Inflammatory macrophage treated with lipopolysaccharide for 4 hours (primary cell): ENCODE data around the gene GID8.

Experiments
- DNase-seq: peaks from one replicate; pipeline ENCODE4 v3.0.0-alpha.2; 2020

Gene GID8

DNA sequence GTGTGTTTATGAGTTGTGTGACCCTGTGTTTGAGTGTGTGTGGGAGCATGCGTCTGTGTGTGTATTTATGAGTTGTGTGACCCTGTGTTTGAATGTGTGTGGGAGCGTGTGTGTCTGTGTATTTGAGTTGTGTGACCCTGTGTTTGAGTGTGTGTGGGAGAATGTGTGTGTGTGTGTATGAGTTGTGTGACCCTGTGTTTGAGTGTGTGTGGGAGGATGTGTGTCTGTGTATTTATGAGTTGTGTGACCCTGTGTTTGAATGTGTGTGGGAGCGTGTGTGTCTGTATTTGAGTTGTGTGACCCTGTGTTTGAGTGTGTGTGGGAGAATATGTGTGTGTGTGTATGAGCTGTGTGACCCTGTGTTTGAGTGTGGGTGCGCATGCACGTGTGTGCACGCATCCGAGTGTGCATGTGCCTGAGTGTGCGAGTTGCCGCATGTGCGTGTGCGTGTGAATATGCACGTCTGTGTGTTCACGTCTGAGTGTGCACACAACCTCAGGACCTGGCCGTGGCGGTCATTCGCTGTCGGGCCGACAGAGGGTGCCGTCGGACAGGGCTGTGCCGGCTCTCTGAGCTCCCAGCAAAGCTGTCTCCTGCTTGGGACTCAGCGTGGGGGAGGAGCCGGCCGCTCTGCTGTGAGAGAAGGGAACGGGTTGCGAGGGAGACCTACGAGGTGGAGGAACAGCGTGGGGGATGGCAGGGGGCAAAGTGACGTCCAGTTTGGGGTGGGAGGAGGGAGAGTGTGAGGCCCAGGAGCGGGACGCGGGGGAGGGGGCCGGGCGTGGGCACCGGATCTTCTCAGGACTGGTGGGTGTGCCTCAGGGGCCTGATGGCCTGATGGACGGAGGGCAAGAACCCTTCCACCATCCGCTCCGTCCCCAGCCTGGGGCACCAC lies 34.2 kb downstream of the GID8 start:
- peak; percentile 84 for DNase-seq

DNA sequence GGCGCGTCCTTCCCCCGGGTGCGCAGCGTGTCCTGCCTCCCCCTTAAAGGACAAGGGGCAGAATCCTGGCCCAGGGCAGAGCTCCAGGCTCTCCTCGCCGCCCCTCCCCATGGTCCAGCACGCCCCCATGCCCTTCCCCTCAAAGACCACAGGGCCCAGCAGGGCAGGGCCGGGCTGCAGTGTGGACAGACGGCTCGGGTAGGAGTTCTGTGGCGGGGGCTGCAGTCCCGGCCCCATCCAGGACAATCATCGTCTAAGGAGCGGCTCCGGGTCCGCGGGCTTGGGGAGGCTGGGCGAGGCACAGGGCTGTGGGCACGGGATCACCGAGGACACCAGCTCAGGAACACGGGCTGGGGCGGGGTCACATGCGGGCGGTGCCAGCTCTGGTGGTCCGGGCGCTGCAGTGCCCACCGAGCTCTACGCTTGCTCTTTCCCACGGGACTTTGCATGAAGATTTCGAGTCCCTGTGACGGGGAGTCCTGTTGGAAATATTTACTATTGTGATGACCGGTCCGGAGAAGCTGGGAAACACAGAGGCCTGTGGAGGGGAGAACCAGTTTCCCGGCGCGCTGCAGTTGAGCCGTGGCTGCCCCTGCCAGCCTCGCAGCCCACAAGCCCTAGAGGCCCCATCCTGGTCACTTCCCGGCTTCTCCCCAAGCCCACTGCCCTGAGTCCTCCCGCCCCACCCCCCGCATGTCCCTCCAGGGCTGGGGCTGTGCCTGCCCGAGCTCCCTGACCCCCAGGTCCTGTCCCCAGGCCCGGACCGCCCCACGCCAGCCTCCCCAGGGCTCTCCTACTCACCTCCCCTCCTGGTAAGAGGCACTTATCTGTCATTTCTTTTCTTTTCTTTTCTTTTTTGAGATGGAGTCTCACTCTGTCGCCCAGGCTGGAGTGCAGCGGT lies 35.1 kb downstream of the GID8 start:
- DNase-seq, result no peak

DNA sequence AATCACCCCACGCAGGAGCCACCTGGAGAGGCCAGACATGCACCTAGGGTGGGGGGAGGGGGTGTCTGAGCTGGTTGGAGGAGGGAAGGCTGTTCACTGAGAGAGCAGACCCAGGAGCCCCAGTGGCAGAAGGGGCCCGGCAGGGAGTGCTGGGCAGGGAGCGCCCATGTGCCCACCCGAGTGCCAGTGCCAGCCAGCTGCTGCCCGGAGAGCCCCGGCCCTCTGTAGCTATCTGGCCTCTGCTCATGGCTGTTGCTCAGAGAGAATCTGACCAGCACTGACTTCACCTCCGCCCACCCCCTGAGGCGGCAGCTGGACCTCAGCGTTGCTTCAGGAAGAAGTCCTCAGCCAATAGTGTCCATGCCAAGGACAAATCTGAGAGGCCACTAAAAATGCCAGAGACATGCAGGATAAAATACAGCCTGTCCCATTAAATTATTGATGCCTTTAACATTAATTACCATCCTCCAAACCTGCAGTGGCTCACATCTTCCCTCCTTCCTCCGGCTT lies 37.4 kb downstream of the GID8 start:
- DNase-seq, result peak; percentile 35

DNA sequence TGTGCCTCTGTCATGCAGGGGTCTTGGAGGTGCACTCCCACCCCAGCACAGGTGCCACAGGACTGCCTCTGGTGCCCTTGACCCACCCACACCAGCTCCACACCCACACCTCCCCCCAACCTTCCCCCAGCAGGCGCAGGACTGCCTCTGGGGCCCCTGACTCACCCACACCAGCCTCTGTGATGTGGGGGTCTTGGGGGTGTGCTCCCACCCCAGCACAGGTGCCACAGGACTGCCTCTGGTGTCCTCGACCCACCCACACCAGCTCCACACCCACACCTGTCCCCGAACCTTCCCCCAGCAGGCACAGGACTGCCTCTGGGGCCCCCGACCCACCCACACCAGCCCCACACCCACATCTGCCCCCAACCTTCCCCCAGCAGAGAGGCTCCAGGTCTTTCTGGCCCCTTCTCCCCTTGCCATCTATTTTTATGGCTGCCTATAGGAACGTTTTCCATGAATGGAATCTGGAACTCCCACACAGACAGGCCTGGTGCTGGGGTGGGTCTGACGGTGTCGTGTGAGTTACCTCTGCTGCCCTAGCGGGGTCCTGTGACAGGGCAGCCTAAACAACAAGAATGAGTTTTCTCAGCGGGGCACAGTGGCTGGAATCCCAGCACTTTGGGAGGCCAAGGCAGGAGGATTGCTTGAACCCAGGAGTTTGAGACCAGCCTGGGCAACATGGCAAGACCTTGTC lies 38.0 kb downstream of the GID8 start:
- no peak for DNase-seq

DNA sequence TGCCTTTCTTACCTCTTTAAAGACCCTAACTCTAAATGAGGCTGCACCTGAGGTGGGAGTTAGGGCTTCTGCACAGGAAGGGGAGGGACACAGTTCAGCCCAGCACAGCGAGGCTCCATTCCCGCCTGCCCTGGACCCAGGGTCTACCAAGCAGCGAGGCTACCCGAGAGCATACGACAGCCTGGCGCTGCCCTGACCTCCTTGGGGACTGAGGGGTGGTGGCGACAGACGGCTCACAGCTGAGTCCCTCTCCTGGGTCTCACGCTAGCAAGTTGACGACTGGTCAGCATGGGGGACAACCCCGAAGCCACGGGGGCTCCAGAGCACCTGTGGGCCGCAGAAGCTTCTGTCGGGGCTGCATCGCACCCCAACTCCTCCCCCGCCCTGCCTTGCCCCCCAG lies 38.9 kb downstream of the GID8 start:
- no peak for DNase-seq

DNA sequence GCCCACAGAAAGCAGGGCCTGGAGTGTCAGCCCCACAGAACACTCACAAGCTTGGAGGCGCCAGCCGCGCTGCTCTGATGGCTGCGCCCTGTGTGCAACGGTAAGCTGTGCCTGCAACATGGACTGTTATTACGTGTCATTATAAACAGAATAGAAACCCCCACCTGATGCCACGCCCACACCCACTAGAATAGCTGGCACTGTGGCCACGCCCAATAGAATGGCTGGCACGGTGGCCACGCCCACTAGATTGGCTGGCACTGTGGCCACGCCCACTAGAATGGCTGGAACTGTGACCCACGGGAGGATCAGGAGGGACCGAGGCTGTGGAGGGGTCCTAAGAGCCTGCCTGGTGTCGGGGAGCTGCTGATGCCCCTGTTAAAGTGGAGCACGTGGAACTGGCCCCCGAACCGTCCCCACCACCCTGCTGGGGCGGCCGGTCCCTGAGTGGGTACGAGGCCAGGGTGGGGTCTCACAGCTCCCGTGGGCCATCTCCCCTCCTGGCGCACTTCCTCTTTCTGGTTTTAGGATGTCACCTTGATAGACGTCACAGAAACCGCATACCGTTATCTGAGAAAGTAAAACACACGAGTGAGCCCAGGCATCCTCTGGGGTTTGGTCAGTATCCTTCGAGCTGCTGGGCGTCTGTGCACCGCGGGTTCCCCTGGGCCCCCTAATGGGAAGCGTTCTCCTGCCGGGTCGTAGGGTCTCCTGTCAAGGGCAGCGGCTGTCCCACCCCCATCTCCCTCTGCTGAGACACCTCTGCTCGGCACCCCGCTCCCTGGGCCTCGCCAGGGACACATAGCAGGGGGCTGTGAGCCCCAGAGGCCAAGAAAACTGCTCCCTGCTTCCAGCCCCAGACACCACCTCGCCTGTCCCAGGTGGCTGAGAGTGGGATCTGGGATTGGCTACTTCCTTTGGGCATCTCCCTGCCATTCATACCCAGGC lies 39.9 kb downstream of the GID8 start:
- DNase-seq, result peak; percentile 58

DNA sequence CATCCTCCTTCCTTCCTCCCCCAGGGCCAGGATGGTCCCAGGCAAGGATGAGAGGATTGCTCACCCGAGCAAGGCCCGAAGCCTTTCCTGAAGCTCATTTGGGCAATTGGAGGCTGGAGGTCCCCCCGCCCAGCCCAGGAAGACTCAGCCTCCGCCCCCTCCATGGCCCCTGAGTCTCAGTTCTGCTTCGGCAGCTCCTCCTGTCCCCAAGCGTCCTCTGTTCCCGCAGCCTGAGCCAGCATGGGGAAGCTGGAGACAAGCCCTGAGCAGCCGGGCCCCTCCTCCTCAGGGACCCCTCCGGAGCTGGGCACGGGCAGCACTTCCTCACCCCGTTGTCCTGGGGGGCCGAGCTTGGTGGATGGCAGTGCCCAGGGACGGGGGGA lies 40.6 kb downstream of the GID8 start:
- DNase-seq, result peak; percentile 37

DNA sequence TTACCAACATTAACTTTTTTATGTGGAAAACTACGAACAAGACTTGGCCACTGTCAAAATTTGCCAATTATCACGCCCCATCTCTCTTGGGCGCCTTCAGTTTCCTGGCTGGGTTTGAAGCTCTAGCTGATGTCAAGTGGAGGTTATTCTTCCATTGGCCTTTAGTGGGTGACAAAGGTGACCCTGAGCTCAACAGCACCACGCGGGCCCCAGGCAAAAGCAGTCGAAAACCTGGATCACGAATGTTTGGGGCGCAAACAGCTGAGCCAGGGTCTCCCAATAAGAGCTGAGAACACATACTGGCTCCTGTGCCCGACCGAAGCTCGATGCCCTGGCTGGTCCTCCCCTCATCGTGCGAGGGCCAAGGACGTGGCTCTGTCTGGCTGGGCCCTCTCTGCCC lies 41.4 kb downstream of the GID8 start:
- DNase-seq, result no peak

DNA sequence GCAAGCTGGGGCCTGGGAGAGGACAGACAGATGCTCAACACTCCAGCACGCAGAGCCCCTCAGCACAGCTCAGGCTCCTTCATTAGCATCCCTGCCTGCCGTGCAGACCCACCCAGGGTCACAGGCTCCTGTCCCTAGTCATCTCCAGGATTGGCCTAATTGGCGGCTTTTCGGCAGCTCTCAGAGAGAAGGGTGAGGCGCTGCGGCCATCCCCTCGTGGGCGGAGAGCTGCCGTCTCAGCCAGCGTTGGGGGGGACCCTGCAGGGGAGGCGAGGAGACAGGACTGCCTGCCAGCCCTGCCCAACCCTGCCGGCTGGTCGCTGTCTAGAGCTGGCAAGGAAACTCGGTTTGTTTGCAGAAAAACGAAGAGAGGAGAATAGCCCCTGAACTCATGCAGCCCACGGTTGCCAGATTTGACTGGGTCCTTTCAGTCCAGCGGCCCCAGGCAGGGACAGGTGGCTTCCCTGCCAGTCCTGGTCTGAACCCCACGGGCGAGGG lies 42.0 kb downstream of the GID8 start:
- DNase-seq, result no peak

DNA sequence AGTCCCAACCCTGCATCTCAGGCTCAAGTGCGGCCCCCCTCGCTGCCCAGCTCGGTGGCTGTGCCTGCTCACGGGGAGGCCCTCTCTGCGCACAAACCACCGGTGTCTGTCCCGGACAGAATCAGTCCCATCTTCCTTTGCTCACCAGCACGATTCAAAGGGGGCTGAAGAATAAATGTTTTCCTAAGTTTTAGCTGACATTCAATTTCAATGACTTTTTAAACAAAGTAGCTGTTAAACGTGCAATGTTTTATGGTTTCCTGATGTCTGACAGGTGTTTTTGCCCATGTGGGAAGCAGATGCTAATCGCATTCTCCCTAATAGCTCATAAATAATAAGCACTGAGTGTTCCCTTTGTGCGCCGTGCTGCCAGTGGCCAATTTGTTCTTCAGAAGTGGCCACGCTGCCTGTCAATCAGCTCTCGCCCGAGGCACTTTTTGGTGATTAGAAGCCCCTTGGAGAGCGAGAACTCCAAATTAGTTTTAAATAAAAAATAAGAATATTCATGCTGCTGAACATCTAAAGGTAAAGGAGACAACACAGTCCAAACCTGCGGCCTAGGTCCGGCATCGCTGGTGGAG lies 42.5 kb downstream of the GID8 start:
- DNase-seq, result no peak

DNA sequence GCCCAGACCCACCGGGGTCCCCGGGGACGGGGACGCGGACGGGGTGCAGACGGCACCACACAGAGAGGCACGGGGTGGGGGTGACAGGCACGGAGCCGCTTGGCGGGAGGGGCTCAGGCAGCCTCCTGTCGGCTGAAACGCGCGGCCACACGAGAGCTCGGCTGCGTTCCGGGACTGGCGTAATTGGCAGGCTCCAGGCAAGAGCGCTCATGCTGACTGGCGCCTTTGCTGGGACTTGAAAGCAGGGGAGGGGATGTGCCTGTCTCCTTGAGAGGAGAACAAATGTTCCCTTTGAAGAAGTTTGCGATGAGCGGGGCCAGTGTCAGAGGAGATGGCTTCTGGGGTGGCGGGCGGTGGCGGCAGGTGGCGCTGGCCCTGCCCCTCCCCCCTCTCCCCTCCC lies 43.0 kb downstream of the GID8 start:
- DNase-seq, result no peak

DNA sequence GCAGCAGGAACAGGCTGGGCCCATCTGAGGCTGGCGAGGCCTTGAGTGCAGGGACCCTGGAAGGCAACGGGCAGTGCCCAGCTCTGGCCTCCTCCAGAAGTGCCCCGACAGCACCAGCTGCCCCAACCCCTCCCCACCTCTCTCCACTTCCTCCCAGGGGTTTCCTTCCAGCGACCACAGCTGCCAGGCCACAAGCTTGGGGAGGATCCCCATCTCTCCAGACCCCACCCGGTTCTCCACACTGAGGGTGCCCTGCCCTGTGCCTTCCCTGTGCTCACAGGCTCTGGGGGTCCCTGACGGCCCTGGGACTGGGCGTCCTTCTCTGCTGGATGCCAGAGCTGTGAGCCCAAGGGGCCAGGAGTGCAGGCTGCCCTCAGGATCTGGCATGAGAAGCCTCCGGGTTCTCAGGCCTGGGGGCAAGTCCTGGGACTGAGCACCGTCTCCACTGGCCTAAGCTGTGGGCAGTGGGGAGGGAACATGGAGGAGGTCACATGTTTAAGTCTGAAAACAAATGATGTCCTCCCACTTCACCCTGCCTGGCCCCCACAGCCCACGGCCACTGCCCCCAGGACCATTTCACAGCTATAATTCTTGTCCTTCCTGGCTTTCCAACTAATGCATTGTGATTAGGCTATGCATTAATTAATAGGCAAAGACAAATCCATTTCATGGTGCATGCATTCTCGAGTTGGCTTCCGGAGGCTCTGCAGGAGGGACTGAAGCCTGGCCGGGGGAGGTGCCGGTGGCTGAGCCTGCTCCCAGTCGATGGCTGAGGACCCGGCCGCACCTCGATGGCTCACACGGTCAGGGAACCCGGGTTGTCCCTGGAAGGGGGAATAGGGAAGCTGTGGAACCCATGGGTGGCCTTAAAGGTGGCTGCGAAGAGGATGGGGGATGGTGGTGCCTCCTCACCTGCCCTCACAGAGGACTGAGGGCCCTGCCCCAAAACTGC lies 44.5 kb downstream of the GID8 start:
- DNase-seq, result no peak

DNA sequence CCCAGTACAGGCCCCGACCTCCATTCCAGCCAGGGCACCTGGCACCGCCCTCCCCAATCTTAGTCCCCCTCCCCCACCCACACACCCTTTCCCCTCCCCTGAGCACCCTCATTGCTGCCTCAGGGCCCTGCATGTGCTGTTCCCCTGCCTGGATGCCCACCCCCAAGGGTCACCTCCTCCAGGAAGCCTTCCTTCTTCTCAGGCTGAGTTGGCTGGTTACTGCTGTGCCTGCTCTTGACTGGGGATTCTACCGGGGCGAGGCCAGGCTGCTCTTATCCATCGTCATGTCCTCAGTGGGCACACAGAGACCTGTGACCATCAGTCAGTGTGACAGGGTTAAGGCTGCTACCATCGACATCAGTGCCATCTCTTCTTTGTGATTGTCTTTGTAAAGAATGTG lies 45.3 kb downstream of the GID8 start:
- no peak for DNase-seq

DNA sequence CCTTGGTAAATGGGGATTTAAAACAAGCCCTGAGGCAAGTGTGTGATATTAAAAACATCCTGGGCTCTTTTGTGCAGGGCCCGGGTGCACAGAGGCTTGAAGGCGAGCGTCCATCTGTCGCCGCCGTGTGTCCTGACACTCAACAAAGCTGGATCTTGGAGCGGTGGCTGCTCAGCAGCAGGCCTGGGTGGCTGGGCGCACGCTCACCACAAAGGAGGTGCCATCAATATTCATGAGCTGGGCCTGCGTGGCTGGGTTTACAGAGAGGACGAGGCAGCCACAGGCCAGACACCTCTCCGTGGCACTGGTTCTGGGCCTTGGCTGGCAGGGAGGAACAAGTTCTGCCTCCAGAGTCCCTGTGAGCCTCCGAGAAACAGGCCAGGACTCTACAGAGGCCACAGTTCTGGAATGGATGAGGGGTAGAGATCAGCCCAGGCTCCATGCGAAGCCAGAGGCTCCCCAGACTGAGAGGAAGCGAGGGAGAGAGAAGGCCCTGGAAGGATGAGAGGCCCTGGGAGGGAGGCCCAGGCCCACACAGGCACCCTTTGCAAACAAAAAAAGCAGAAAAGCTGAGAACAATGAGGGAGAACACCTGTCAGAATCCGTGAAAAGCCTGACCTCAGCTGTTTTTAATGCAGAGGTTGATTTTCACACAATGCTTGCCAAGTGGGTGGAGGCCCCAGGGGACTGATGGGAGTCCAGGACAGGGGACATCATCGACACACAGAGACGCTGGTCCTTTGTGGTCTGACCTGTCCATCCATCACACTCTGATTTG lies 46.9 kb downstream of the GID8 start:
- DNase-seq, result no peak

DNA sequence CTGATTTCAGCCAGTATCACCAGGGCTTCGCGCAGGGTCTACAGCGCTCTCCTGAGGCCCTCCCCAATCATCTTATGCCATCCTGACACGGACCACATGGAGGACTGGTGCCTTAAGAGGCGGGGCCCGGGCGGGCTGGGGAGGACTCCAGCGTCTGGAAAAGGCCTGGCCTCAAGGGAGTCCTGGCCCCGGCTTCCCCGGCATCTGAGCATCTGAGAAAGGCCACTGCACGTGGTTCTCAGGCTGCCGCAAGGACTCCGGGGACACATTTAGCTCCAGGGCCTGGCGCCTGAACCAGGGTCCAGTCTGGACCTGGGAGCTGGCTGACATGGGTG lies 47.5 kb downstream of the GID8 start:
- DNase-seq, result no peak

DNA sequence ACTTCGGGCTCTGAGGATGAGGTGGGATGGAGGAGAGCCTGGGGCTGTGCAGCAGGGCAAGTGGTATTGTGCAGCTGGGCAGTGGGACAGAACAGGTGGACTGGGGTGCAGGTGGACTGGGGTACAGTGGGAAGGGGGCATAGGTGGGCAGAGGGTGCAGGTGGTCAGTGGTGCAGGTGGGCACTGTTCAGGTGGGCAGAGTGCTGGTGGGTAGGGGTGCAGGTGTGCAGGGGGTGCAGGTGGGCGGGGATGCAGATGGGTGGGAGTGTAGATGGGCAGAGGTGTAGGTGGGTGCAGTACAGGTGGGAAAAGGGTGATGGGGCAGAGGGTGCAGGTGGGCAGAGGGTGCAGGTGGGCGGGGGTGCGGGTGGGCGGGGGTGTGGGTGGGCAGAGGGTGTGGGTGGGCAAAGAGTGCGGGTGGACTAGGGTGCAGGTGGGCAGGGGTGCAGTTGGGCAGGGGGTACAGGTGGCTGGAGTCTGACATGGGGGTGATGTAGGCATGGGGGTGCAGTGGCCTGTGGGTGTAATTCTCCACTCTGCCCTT lies 48.4 kb downstream of the GID8 start:
- no peak for DNase-seq

DNA sequence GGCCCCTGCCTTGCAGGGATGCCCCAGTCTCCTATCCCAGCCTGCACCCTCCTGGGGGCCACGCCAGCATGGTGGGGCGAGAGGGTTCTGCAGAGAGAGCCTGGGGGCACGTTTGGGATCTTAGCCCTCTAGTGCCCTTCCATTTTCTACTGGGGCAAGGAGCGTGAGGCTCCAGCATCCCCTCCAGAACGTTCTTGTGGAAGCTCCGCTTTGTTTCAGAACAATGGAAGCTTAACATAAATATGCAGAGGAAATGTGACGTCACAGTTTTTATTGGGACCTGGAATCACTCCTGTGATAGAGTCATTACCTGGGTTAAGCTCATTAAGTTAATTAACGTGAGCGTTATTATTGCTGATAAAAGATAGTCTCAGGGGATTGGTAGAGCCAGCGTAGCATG lies 49.2 kb downstream of the GID8 start:
- DNase-seq, result no peak

DNA sequence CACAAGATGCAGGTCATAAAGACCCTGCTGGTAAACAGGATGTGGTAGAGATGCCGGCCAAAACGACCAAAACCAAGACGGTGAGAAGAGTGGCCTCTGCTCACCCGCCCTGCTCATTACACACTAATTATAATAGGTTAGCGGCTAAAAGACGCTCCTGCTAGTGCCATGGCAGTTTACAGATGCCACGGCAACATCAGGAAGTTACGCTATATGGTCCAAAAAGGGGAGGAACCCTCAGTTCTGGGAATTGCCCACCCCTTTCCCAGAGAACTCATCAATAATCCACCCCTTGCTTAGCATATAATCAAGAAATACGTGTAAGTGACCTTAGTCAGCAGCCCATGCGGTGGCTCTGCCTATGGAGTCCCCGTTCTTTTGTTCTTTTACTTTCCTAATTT lies 51.3 kb downstream of the GID8 start:
- peak; percentile 35 for DNase-seq

DNA sequence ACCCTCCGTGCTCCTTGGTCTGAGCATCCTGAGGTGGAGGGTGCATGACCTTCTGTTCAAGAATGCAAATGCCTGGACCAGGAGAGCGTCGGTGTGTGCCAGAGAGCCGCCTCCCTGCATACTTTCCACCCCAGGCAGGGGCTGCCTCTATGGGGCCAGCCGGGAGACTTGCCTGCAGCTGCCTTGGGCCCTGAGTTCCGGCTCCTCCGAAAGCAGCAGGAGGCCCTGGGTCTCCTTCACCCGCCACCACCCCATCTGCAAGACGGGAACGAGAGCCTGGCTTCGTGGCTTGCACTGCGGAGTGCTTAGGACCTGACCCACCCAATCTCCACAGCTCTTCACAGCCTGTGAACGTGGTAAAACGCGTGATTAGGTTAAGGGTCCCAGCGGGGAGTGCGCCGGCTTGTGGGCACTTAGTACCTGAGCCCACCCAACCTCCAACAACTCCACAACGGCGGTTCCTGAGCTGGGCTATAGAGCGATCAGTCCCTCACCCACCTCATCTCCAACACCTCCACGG lies 52.4 kb downstream of the GID8 start:
- no peak for DNase-seq
